GM21576 (cell line): ENCODE measurements around the gene KDM4B.

Source experiments
- ATAC-seq: cut with Tn5 transposase; IDR thresholded peaks from one replicate; pipeline ENCODE4 v1.9.1; 2021; ENCODE audit warnings: mild to moderate bottlenecking, moderate library complexity; ENCODE audit not compliant: unreplicated experiment

The KDM4B gene

GRCh38 chr19:5066768-5067167, 97.9 kb downstream of the KDM4B start:
- ATAC-seq: no peak

GRCh38 chr19:5067678-5068077, 98.8 kb downstream of the KDM4B start:
- no peak for ATAC-seq

- ATAC-seq: no peak
Observed at GRCh38 chr19:5068233-5069072, 99.5 kb downstream of the KDM4B start.

GRCh38 chr19:5070331-5070730, 101.4 kb downstream of the KDM4B start:
- ATAC-seq: no peak

- ATAC-seq: no peak
Observed at GRCh38 chr19:5070930-5071329, 102.0 kb downstream of the KDM4B start.

DNA sequence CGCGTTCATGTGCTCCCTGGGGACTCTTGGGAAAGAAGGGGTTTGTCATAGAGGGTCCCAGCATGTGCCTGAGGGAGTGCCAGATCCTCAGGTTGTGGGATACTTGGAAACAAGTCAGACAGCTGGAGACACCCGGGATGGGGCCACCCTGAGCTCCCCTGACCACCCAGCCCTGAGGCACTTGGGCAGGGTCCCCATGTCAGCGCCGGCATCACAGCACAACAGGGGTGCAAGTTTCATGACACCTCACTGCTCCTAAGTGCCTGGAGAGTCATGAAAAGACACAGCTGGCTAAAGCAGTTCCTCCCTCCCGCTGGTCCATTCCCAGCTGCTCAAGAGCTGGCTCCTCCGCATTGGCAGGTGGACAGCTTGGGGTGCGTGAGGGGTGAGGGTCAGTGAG, 102.7 kb downstream of the KDM4B start:
- no peak for ATAC-seq

- no peak for ATAC-seq
Observed at GRCh38 chr19:5072115-5072514, 103.2 kb downstream of the KDM4B start.

DNA sequence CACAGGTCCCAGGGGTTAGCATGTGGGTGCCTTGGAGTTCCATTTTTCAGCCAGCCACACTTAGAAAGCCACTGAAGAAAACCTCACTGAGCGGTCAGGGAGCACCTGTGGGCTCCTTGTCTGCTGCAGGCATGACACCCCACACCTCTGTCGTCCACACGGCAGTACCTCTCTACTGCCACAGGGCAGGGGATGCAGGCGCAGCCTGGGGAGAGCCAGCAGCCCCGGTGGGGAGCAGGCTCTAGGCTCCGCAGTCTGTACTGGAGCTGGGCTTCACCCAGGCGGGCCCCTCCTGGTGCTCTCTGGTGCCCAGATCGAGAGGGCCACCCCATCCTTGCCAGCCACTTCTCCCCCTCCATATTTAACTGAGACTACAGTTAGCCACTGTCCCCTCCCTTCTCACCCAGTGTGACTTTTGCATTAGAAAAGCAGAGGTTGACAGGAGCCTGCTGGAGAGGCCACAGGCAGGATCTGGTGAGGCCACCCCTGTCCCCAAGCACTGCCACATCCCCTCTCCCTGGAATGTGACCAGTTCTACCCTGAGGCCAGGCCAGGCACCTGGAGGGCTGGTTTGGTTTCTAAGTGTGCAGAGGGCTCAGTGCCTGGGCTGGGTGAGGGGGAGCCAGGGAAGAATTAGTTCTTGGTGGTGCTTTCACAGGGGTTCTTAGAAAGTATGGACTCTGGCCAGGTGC, 104.4 kb downstream of the KDM4B start:
- no peak for ATAC-seq

DNA sequence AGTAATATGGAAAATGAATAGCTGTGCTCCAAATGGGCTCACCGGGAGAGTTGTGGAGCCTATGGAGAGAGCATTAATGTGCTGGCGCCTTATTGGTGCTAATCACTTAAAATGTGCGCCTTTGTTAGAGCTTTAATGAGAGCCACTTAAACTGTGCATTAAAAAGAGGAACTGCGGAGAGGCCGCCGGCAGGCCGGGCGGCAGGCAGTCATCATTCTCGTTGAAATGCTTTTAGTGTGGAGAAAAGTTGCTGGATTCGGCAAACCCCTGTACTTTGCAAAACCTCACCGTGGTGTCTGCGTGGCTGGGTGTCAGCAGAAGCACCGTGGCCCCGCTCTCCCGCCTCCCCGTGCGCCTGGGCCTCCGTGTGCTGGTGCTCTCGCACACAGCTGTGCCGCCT, 105.5 kb downstream of the KDM4B start:
- no peak for ATAC-seq

GRCh38 chr19:5074830-5075394, 106.0 kb downstream of the KDM4B start:
- no peak for ATAC-seq

DNA sequence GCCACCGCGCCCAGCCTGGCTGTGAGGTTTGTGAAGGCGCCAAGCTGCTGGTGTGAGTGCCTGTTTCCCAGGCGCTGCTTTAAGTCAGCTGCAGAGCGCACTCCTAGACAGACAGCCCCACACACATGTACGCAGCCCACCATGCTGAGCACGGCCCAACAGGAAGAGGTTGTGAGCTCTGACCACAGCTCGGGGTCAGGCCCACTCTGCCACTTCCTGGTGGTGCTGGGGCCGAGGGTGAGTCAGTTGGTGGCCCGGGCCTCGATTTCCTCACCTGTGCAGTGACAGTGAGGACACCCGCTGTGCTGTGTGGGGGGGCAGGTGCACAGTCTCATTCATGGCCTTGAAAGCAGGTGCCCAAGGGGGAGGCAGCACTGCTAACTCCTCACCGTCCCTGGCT, 106.7 kb downstream of the KDM4B start:
- ATAC-seq: no peak

- no peak for ATAC-seq
Observed at GRCh38 chr19:5076440-5077208, 107.7 kb downstream of the KDM4B start.

GRCh38 chr19:5077209-5077515, 108.2 kb downstream of the KDM4B start:
- no peak for ATAC-seq

- no peak for ATAC-seq
Observed at GRCh38 chr19:5078182-5078581, 109.3 kb downstream of the KDM4B start.

DNA sequence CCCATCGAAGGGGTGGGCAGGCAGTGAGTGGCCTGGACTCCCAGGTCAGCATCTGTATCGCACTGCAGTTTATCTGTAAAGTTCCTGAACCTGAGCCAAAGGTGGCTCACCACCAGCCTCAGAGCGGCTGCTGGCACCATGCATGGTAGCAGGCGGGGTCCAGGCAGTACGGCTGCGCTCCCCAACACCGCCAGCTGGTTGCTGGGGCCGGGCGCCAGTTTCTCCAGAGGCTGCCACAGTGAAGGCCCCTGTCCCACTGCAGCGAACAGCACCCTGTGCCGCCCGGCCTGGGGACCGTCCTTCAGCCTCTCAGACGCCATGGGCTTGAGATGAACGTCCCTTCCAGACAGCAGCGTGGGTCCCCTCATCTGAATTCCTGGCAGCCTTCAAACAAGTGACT, 109.8 kb downstream of the KDM4B start:
- no peak for ATAC-seq

GRCh38 chr19:5079071-5079774, 110.3 kb downstream of the KDM4B start:
- ATAC-seq: no peak

- ATAC-seq: no peak
Observed at GRCh38 chr19:5080030-5080654, 111.2 kb downstream of the KDM4B start.

DNA sequence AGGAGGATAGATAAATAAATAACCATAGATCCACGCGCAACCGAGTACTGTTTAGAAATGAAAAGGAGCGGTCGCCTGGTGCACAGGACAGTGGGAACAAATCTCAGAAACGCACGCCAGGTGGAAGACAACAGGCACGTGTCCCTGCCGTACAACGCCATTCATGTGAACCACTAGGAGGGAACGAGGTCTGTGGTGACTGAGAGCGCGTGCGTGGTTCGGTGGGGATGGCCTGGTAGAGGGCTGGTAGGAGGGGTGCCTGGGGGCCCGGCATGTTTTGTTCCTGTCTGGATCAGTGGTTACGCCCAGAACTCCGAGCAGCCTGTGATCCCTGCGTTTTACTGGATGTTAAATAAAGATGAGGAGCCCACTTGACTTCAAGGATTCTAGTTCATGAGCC, 111.9 kb downstream of the KDM4B start:
- no peak for ATAC-seq

- no peak for ATAC-seq
Observed at GRCh38 chr19:5081443-5082161, 112.7 kb downstream of the KDM4B start.

DNA sequence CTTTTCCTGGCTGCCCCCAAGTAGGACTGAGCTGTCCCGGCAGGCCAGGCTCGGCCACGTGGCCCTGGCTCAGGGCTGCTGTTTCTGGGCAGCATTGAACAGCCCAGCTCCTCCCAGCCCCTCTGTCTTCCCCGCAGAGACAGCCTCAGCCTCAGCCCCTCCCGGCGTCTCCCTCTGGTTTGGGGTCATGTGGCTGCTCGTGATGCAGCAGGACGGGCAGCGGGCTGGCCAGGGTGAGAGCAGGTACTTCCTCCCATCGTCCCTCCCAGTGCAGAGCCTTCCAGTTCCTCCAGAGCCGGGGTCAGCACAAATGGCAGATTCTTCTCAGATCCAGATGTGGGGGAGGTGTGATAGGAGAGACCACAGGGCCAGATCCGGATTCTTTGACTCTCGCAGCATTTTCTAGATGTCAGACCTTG, 114.6 kb downstream of the KDM4B start:
- no peak for ATAC-seq
